ENCODE measurements around the gene CCNE1.
"Not testable (repeated sequence)": the region's sequence is repeated elsewhere in the genome, so short reads cannot be mapped to it uniquely, and the experiment has no call there.

CCNE1 gene

DNA sequence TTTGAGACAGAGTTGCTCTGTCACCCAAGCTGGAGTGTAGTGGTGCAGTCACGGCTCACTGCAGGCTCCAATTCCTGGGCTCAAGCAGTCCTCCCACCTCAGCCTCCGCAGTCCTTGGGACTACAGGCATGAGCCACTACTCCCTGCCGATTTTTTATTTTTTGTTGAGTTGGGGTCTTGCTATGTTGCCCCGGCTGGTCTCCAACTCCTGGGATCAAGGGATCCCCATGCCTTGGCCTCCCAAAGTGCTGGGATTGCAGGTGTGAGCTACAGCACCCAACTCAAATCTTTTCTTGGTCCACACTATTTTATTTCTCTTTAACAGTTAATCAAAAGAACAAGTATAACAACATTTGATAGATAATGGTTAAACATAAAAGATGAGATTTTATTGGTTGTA lies 7.5 kb downstream of the CCNE1 start:
- DNase-seq, result no peak

DNA sequence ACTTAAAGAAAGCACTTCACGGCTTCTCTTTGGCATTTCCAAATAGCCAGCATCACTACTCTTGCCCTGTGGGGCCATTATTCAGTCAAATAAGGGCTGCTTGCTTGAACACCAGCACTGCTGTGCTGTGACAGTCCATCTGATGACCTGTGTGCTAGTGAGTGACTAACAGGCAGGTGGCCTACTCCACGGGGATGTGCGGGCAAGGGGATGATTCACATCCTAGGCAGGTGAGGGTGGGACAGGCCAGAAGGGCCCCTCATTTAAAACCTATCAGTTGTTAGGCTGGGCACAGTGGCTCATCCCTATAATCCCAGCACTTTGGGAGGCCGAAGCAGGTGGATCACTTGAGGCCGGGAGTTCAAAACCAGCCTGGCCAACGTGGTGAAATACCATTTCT lies 8.2 kb downstream of the CCNE1 start:
- no peak for DNase-seq

DNA sequence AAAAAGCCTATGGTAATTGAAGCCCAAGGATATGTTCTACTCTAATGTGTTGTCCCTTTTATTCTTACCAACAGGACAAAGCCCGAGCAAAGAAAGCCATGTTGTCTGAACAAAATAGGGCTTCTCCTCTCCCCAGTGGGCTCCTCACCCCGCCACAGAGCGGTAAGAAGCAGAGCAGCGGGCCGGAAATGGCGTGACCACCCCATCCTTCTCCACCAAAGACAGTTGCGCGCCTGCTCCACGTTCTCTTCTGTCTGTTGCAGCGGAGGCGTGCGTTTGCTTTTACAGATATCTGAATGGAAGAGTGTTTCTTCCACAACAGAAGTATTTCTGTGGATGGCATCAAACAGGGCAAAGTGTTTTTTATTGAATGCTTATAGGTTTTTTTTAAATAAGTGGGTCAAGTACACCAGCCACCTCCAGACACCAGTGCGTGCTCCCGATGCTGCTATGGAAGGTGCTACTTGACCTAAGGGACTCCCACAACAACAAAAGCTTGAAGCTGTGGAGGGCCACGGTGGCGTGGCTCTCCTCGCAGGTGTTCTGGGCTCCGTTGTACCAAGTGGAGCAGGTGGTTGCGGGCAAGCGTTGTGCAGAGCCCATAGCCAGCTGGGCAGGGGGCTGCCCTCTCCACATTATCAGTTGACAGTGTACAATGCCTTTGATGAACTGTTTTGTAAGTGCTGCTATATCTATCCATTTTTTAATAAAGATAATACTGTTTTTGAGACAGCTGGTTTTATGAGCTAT lies 12.0 kb downstream of the CCNE1 start:
- no peak for DNase-seq

DNA sequence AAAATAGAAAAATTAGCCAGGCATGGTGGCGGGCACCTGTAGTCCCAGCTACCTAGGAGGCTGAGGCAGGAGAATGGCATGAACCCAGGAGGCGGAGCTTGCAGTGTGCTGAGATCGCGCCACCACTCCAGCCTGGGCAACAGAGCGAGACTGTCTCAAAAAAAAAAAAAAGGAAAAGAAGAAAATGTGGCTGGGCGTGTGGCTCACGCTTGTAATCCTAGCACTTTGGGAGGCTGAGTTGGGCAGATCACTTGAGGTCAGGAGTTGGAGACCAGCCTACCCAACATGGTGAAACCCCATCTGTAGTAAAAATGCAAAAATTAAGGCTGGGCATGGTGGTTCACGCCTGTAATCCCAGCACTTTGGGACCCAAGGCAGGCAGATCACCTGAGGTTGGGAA lies 13.5 kb downstream of the CCNE1 start:
- not testable (repeated sequence) for DNase-seq

DNA sequence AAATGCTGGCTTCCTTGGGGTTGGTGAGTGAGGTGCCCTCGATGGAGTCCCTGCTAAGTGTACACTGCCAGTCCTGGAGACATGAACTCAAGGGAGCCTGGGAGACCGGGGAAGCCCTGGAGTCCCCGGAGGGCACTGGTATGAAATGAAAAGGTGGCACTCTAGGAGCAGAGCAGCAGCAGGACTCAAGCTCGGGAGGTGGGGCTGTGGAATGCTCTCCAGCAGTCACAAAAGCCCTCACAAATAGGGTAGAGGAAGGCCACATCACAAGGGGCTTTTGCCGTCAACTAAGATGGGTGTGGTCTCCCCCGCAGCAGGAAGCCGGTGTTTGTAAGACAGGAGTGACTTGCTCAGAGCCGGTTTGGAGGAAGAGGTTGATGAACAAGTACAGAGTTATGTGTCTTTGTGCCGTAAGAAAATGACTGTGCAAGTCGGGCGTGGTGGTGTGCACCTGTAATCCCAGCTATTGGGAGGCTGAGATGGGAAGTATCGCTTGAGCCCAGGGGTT lies 19.3 kb downstream of the CCNE1 start:
- DNase-seq, result no peak

DNA sequence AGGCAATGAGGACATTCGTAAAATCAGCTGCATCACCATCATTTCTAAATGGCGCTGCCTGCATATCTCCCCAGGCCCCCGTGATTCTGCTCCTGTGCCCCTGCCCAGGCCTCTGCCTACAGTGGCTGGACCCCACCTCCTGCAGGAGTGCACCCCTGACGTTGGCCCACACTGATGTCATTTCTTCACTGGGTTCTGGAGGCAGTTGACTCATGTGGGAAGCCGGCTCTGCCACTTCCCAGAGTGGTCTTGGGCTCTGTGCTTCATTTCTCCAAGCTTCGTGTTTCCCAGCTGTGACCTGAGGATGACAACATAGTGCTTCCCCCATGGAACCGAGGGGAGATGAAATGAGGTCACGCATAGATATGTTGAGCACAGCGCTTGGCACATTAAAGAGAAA lies 19.9 kb downstream of the CCNE1 start:
- DNase-seq, result no peak

DNA sequence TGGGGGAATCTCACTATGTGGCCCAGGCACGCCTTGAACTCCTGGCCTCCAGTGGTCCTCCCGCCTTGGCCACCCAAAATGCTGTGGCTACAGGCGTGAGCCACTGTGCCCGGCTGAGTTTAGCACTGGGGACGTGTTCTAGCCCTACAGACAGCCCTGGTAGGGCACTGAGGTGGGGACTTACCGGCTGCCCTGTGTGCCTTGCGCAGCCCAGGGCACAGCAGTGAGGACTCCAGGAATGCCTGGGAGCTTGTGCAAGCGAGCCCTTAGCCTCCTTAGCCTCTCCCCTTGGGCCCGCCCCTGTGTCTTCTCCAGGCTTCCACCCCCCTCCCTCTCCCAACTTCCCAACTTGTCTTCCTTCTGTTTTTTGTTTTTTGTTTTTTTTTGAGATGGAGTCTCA lies 21.0 kb downstream of the CCNE1 start:
- no peak for DNase-seq

DNA sequence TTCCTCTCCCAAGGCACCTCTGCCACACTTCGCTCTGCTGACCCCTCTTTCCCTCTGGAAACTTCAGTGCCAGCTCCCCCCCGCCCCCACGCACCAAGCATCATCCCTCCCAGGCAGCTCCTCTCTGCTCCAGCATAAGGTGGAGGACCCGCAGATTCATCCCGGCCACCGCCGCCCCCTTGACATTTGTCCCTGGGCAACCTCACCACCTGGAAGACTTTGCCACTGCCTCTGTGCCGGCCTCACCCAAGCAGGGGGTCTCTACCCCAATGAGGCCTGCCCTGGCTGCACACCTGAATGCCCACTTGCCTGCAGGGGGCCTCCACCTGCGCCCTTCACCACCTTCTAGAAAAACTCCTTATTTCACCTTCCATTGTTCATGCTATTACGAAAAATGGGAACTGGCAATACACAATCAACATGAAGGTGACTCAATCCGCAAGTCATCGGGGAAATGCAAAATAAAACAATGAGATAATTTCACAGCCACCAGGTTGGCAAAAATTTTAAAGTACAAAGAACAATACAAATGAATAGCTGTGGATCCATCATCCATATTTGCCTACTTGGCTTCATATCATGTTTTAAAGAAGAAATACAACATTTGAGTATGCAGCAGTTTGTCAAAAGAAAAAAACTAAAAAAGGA lies 21.9 kb downstream of the CCNE1 start:
- DNase-seq, result no peak

DNA sequence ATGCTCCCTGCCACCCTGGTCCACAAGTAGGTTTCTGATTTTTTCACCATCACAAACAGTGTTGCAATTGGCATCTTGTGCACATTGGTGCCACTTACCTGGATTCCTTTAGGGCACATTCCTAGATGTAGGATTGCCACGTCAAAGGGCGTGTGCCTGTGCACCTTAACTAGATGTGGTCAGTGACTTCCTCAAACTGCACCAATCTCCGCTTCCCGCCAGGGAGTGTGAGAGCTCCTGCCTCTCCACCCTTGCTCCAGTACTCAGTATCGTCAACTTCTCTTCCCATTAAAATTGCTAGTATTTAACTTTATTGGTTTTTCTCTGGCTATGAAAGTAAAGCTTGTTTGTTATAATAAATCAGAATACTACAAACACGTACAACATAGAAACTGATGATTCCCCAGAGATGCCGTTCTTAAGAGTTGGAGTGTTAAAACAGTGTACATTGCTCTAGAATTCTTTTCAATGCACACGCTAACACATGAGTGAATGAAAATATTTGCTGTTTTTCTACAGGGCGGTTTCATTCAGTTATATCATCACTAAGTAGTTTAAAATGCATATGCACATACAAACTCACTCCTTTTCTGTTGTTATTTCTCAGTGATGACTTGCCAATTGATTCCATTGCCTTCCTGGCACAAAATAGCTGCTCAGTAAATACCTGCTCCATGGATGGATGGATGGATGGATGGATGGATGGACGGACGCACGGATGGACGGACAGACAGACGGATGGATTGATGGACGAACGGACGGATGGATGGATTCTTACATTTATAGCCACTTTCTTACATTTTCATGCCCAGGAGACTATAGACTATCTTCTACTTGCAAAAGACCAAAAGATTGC lies 23.4 kb downstream of the CCNE1 start:
- DNase-seq, result no peak

DNA sequence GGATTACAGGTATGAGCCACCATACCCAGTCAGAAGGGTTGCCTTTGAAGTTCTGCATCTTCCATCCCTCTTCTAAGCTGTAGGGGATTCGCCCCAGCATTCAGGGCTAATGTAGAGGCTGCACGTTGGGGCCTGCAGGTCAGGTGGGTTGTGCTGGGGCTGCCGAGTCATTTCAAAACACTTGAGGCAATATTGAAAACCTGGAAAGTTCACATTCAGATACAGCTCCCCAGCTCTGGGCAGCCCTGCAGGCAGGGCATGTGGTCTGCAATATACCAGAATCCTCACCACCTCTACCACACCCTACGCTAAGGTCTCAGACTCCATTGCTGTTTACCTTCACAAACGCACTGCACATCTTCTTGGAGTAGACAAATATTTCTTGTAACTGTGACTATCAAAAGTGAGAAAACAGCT lies 24.6 kb downstream of the CCNE1 start:
- DNase-seq, result no peak

DNA sequence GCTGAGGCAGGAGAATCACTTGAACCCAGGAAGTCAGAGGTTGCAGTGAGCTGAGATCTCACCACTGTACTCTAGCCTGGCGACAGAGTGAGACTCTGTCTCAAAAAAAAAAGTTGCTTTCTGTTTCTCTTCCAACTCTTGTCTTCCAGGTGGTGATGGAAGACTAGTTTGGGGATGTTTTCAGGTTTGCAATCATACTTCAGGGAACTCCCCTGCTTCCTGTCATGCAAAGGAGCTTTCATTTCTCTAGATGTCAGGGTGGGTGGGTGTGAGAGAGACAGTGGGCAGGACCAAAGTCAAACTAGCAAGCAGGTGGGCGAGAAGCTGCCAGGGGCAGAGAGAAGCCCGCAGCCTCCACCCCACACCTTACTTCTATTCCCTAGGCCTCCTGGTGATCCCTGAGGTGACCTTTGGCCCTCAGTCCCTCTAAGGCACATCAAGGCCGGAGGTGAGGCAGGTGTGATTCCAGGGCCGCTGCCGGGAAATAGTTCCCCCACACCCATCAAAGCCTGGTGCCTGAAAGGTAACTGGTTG lies 25.7 kb downstream of the CCNE1 start:
- DNase-seq, result no peak

DNA sequence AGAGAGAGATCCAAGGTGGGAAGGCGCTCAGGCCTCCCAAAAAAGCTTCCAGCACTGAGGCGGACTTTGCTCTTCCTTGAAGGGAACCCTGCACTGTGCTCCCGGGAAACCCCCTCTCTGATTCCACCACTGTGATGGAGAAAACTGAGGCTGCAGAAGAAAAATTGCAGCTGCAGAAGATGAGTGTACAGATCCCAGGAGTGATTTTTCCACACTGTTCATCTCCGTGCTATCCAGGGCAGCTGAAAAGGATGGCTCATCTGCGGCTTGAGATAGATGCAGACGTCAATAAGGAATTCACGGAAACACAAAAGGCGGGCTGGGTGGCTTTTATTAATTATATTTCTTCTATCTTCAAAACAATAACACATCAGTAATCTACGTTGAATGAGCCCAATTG lies 26.2 kb downstream of the CCNE1 start:
- DNase-seq, result no peak

DNA sequence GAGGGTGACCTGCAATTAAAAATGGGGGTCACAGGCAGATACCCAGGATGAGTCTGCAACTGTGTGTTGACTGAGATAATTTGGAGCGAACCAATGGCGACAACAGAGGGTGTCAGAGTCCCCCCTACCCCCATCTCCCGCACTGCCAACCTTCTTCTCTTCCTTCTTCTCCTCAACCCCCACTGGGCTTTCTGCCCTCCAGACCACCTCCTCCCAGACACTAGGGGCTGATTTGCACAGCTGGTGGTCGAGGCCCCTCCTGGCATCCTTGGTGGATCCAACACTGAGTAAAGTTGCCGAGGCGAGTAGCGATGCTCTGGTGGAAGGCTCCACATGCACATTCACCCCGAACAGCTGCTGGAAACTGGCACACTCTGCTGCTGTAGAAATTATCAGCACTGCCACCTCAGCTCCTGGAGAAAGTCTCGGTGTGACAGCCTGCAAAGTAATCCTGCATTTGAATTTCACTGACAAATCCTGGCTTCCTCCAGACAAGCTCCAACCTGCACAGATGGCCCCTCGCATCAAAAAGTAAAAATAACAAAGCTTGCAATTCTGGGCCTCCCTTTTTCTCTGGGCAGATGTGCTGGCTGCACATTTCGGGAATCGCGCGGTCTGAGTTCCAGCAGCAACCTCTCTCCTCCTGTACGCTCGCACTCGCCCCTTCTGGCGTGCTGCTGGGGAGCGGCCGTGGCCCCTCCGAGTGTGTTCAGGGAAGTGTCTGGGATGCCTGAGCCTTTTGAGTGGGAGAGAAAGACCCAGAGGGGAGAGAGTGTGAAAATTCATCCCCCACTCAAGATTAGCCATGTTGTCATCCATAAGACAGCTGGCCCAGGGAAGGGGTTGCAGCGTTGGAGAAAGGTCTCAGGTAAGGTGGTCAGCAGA lies 28.5 kb downstream of the CCNE1 start:
- DNase-seq, result no peak

DNA sequence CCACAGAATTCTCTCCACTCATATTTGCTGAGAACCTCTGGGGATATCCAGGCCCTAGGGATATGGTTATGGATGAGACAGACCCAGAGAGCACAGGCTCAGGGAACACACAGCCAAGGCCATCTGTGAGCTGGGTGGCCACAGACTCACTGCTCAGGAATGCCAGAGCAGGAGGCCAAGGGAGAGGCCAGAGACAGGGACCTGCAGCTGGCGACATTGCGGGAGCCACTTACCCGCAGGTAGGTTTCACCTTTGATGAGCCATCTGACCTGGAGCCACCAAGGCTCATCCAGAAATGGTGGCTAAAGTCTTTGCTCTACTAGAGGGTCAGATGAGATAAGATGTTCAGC lies 29.4 kb downstream of the CCNE1 start:
- DNase-seq, result no peak

DNA sequence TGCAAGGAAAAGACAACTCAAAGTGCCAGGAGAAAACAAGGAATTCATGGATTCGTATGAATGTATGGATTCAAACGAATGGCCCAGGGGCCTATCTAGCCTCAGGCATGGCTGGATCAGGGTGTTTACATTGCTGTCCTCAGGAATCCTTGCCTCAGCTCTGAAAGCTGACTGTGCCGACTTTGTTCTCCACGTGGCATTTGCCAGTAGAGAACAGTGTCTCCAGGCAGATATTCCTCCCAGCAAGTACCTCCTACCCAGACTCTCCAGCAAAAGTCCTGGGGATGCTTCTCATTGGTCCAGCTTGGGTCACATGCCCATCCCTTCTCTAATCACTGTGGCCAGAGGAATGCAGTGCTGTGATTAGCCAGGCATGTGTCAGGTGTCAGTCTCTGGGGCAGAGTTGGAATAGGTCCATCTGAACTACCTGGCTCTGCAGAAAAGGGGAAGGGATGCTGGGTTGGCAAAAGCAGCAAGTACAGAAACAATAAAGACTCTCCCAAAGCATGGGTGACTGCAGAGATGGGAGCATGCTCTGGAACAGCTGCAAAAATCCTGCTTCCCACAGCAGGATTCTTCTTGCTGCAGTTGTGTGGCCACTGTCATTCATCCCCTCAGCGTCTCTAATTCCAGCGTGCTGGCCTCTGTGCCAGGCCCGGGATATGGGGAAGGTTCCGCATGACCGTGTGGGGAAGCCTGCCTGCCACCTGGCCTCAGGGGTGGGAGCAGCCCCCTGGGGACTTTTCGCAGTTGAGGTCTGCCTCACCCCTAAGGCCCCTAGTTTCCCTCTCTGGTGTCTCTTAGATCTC lies 30.0 kb downstream of the CCNE1 start:
- DNase-seq, result no peak

DNA sequence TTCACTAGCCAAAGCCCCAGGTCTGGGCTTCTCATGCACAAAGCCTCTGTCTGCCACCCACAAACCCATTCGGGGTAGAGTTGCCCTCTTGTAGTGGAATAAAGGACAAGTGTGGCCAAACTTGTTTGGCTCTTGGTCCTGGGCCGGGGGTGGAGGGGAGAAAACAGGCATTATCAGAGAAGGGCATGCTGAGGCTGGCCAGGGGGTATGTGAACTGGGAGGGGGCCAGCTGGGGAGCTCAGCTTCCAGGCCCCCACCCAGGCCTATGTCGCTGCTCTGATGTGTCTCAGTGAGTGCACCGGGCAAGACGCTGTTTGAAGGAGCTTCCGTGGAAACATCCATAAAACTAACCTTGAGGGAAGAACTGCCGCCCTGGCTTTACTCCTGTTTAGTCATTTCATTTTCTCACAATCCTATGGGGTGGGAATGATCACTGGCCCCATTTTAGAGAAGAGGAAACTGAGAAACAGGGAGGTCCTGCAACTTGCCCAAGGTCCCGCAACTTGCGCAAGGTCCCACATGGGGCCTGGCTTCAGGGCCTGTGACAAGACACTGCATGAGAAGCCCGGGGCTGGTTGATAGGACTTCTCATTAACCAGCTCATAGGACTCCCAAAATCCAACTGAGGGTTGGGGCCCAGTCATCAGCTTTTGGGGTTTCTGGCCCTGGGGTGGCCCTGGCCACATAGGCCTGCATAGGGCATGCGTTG lies 30.8 kb downstream of the CCNE1 start:
- no peak for DNase-seq

DNA sequence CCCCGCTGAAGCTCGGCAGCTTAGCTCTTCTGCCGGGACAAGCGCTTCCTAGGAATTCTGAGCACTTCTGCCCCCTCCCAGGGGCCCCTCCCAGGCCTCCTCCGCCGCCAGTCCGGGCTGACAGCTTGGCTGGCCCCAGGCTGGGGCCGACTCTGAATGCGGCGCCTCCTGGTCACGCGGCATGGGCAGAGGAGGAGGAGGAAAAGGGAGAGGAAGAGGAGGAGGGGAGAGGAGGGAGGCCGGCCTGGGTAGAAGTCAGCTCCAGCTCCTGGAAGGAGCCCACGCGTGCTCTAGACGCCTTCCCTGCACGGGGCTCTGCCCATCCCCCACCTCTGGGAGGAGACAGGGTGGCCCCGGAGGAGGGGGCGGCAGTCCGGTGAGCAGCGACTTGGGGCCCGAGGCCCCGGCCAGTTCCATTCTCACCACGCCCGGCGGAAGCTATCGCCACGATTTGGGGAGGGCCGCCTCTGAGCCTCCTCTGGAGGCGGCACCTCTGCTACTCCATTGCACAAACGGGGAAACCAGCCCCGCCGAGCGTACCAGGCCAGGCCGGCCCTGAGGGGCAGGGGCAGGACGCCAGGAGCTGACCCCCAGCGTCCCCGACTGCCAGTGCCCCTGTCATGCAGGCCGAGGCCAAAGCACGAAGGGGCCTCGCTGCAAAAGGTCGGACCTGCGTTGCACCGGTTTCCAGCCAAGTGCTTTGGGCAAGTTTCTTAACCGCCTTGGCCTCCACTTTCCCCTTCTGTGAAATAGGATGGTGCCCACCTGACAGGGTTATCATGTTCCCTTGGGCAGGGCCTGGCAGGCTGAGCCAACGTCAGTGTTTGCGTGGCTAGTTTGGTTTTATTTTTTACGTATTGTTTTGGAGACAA lies 31.6 kb downstream of the CCNE1 start:
- no peak for DNase-seq

DNA sequence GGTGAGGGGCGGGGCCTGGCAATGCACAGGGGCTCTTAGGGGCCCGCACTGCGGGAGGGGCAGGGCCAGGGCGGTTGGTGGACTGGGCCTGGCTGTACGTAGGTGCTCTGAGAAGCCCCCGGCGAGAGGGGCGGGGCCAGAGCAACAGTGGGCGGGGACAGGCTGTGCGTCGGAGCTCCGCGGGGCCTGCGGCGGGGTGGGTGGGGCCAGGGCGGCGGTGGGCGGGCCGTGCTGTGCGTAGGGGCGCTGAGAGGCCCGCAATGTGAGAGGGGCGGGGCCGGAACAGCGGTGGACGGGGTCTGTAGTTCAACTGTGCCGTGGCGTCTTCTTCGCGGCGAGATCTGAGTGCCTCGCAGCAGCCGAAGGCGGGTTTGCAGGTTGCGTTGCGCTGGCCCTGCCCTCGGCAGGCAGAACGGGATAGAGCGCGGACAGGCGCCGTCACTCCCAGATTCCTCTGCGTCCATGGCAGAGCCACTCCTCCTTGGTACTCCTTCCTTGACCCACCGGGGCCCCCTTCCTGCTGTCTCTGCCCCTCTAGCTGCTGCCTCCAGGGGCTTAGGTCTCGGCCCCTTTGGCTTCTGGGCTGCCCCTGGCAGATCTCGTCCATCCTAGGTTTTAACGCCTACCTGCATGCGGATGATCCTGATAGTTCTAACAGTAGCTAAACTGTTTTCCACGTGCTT lies 33.2 kb downstream of the CCNE1 start:
- peak; percentile 93 for DNase-seq

DNA sequence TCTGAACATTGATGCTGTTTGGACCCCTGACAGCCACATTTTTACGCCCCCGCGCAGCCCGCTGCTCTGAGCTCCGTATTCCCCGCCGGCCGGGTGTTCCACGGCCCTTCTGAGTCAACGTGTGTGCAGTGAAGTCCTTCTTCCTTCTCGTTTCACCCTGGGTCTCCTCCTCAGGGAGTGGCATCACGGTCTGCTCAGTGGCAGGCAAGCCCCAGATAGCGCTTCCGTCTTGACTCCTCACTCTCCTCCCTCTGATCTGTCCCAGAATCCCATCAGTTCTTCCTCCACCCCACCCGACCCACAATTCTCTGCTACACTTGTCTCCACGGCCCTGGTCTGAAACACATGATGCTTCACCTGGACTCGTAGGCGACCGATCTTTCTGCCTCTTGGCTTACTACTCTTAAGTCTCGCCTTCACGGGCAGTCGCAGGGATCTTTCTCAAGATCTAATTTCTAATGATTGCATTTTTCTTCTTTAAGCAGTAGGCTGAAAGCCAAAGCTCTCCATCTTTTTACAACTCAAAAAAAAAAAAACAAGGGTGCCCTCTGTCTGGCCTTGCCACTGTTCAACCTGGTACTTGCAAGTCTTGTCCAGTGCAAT lies 33.9 kb downstream of the CCNE1 start:
- DNase-seq, result no peak
